Activated CD4-positive, alpha-beta T cell treated with anti-CD3 and anti-CD28 coated beads for 1 hour (primary cell): ENCODE results near the gene PREX1.

Source experiments
- DNase-seq: peaks from one replicate; pipeline ENCODE4 v3.0.0-alpha.2; 2020

PREX1 gene

DNA sequence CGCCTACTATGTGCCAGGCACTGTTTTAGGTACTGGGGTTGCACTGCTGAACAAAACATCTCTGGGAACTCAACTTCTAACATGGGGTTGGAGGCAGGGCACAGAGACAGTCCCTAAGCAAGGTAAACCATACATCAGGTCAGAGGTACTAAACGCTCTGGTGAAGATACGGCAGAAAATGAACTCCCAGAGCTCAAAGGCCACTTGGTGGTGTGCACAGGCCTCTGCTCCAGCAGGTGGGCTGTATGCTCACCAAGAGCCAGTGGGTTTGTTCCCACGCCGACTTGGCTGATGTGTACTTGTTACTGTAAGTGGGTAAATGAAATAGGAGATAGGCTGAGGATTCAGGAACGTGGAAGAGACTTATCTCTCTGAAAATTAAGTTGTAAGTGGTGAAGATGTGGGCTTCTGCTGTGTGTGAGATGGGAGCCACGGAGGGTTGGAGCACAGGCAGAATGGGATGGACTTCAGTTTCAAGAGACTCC, 133.4 kb downstream of the PREX1 start:
- no peak for DNase-seq

DNA sequence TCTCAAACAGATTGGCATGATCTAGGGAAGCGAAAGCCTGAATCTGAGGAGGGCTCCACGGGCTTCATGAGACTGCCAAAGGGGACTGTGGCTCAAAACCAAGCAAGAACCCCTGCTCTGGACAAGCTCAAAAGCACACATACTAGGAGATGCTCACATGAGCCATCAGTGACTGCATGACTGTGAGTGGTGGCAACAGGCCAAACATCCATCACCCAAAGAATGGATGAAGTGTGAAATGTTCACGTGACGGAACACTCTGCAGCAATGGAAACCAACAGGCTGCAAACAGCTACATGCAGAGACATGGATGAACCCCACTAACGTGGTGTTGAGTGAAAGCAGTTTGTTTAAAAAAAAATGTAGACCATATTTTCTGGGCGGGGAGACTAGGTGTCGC, 136.3 kb downstream of the PREX1 start:
- DNase-seq = no peak

DNA sequence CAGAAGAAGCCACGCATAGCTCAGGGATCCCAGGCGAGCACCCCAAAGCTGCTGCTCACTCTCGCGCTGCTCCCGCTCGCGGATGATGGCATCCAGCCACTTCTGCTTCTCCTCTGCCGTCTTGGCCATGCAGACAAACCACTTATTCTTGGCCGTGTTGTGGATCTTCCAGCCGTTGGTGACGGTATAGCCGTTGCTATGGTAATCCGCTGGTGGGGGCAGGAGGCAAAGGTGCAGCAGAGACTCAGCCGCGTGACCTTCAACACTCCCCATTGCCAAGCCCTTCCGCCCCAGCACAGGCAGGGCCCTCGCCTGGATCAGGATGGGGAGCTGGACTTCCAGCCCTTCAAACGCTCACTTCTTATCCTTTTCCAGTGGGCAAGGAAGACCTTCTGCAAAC, 136.9 kb downstream of the PREX1 start:
- DNase-seq = no peak

DNA sequence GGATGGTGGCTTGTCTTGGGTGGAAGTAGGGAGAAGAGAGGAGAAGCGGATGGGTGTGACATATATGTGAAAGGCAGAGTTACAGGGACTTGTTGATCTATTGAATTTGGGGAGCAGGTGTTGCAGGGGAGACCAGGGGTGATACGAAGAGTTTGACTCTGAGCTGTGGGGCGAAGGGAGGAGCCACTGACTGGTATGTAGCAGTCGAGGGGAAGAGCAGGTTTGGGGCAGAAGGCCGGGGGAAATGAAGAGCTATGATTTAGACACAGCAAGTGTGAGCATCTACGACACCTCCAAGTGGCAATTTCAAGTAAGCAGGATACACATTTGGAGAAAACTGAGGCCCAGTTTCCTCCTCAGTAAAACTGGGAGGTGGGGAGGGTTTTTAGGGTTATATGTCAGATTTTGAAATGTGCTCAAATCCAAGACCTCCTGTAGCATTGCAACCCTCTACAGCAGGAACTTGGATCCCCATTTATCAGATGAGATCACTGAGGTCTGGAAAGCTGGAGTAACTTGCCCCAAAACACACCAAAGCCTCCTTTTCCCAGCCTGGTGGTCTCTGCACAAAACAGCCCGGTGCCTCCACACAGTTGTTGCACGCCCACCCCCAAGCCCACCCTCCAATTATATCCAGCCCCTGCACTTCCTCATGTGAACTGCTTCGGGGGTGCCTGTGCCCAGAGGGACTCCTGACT, 137.8 kb downstream of the PREX1 start:
- no peak for DNase-seq

DNA sequence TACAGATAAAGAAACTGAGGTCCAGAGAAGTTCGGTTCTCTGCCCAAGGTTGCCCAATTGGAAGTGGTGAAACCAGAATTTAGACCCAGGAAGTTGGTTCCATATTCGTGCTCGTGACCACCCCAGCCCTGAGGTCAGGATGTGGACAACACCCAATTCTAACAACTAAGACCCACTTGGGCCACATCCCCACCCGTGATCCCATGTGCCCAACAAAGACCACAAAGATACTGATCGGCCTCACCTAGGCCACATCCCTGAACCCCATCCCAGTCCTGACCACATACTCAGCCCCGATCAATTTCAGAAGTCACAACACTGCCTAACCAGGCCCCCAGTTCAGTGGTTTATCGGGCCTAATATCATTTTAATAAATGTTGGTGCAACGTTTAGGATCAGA, 138.4 kb downstream of the PREX1 start:
- no peak for DNase-seq

DNA sequence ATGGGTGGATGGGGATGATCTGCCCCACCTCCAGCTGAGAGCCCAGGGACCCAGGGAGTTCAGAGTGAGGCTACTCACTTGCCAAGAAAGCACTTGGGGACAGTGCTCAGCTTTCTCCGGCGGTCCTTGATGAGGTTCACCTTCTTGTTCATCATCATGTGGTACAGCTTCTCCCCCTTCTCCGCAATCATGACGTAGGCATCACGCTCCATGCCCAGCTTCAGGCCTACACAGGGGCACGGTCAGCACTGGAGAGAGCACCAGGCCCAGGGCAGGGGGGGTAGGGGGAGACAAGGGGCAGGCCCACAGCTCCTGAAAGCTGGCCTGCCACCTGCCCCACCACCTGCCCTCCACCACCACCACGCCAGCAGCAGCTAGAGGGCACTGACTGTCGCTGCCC, 139.2 kb downstream of the PREX1 start:
- DNase-seq = no peak

DNA sequence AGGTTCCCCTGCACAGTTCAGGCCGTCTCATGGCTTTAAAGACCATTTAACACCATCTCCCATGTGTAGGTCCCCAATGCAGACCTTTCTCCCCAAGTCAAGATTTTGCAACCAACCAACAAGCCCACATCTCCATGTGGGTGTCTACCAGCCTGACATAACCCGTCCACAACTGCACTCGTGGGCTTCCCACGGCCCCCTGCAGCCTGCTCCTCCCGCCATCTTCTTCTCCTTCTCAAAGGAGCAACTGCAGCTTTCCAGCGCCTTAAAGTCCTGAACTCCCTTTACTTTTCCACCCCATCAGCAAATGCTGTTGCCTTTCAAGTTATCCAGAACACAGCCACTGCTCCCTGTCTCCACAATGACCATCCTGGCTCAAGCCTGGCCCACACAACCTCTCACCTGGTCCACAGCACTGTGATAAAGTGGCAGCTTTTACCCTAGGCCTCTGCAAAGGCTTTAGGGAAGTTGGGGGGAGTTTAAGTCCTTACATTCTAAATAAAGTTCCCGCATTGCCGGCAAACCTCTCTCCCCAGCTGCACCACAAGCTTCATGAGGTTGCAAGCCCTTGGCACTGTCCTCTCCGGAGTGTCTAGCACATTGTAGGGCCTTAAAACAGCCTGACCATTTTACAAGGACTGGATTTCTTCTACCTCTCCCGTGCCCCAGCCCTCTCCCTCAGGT, 140.5 kb downstream of the PREX1 start:
- DNase-seq = no peak

DNA sequence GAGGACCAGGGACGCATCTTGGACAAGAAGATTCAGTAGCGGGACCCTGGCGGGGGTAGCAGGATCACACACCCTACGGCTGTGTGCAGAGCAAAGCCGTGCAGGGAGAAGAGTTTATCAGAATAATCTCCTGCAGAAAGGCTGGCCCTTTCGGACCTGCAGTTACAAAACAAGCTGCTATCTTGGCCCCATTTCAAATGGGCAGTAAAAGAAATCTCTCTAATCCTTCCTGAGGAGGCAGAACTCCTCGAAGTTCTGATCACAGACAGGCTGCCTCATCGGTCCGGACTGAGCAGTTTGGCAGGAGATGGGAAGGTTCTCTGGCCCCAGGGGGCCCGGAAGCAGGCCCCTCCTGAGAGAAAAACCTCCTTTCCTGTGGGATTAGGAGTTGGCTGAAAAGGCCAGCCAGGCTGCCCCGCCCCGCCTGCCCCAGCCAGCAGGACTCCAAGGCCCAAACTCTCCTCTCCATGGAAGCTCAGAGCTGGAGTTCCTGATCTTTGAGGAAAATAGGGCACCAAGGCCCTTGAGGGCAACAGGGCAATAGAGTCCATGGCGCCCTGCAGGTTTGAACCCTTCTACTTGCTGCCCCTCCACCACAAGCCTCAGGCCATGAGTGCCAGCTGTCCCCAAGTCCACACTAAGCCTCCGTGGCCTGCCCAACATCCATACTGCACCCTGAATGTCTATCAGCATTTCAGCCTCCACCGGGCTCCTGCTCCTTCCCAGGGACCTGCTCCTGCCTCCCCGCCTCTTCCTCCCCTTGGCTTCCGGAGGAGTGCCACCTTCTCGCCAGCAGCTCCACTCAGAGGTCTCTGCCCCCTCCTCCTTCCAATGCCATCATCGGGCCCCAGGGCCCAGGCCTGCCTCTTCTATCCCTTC, 141.3 kb downstream of the PREX1 start:
- DNase-seq = no peak

DNA sequence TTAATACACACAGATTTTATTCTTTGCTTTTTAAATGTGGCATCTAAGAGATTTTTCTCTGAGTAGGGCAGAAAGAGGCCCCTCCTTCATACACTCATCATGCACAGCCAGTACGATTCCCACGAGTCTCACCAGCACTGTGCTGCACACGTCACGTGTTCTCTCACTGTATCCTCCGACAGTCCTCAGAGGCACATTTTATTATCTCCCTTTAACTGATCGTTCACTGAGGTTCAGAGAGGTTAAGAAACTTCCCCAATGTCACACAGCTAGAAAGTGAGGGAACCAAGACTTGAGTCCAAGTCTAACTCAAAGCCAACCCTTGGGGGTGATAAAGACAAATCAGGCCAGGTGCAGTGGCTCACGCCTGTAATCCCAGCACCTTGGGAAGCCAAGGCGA, 142.5 kb downstream of the PREX1 start:
- no peak for DNase-seq

DNA sequence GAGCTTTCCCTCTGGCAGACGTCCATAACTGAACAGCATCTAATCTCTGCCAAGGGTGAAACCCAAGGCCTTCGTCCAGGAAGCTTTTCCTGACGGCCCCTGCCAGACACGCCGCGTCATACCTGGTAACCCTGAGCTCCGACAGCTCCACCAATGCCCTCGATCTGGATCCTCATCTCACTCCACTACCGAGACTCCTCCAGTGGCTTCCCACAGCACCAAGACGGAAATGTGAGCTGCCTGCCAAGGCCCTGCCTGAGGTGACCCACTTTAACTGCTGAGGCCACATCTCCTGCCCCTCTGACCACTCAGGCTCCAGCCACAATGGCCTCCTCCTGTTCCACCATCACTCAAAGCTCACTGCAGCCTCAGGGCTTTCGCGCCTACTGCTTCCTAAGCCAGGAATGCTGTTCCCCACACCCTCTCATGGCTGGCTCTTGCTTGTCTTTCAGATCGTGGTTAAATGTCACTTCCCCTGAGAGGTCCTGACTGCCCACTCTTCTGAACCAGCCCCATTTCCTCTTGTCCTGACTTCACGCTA, 143.2 kb downstream of the PREX1 start:
- DNase-seq = no peak

DNA sequence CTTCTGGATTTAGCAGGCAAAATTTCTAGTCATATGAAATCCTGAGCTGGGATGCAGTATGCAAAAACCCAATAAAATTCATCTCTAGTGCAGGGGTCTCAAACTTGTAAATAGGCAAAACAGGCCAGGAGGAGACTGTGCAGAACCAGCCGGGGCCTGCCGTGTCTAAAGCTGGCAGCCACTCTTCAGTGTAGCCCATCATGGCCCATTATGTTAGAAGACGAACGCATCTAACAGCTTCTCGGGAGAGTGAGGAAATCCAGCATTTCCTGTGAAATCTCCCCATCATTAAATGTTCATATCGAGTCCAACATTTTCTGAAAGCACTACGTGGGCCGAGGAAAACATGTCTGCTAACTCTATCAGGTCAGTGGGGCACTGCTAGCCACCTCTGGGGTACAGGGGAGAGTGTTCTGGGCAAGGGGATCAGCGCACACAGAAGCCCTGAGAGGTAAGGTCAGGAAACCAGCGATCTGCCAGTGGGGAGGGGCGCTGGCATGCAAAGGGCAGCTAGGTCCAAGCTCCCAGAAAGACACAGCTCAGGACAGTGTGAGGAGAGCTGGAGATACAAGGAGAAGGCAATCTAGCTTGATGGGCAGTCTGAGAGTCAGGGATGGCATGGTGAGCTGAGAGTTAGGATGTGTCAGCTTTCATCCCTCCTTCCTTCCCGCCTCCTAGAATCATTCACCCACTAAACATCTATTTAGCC, 144.2 kb downstream of the PREX1 start:
- DNase-seq = no peak

DNA sequence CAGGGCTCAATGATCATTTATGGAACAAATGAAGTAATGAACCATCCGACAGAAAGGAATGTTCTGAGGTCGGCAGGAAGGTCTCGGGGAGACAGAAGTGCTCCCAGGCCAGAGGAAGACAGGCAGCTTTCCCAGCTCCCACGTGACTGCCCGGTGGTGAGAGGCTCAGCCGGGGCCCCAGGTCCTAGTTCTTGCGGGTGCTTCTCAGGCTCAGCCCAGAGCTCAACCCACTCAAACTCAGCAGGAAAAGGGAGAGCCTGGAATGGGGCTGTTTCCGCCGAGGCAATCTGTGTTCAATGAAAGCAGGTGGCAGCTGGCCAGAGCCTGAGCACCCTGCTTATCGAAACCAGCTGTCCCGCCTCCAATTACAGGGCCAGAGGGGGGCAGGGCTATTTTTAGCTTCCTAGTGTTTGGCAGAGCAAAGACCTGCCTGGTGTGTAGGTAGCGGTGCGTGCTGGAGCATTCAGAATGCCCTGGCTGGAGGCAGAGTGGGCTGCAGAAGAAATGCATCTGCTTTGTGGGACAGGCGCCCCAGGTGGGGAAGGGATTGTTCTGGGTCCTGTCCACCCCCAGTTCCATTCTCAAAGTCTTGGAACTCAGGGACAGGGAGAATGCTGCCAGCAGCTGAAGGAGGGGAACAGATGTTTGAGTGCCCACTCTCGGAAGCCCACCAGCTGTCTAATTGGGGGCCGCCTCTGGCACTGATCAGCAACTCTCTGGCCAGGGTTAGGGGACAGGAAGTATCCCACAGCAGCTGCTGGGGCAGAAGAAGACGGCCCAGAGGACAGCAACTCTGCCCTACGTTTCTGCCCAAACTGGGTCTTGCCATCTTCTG, 145.1 kb downstream of the PREX1 start:
- DNase-seq = no peak

DNA sequence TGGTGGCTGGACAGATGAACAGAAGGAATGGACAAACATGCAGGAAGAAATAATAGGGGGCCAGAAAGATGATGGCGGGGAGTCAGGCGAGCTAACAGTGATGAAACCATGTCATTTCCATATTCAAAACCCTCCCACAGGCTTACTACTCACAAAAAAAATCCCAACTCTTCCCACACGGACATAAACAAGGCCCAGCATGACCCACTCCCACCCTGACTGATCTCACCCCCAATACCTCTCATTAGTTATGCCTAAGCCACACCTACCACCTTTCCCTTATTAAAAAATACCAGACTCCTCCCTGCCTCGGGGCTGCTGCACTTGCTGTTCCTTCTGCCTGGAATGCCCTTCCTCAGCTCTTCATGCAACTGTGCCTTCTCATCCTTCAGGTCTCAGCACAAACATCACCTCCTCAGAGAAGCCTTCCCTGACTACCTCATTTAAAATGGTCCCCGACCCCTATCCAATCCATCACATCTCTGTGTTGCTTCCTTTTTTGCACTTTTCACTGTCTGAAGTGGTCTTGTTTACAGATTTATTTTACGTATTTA, 145.8 kb downstream of the PREX1 start:
- DNase-seq = no peak

DNA sequence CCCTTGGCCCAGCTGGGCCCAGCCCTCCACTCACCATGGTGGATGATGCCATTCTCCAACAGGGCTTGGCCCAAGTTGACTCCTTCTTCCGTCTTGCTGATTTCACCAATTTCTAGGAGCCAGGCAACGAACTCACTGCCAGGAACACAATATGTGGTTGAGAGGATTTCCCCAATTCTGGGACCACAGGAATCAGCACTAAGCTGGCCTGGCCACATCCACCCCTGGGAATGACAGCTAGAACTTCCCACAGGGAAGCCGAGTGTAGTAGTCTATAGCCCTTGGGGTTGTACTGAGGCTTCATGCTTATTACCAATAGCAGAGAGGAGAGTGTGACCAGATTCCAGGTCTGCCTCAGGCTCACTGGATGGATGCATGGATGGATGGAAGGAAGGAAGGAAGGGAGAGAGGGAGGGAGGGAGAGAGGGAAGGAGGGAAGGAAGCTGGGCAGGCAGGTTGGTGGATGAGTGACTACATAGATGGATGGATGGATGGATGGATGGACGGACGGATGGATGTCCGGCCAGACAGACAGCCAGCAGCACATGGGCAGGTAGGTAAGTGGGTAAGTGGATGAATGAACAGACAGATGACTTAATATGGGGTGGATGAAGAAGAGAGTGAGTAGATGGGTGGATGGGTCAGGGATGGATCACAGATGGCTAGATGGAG, 146.5 kb downstream of the PREX1 start:
- no peak for DNase-seq

DNA sequence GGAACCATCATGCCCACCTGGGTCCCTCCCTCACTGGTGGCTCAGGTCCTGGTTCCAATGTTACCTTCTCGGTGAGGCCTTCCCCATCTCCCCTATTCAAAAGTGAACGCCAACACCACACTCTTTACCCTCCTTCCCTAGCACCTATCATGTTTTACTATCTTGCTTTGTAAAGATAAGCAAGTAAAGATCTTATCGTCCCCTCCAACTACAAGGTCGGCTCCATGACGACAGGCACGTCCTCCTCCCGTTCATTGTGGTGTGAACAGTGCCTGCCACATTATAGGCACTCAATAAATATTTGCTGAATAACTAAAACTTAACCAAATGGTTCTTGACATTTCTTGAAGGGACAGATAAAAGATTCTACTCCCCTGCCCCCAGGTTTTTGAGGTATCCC, 147.1 kb downstream of the PREX1 start:
- no peak for DNase-seq

DNA sequence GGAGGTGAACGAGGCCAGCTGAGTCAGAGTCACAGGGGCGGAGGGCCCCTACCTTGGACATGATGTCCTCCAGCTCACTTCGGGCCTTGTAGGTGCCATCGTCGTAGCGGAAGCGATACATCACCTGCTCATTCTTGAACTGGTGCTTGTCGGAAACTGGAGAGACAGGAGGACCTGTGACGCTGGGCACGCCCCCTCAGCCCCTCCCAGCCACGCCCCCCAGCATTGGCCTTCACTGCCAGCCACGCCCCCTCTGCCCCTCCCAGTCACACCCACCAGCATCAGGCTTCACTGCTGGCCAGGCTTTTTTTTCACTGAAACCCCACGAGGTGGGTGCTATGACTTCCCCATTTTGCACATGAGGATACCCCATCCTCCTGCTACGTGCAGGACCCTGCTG, 148.2 kb downstream of the PREX1 start:
- no peak for DNase-seq

DNA sequence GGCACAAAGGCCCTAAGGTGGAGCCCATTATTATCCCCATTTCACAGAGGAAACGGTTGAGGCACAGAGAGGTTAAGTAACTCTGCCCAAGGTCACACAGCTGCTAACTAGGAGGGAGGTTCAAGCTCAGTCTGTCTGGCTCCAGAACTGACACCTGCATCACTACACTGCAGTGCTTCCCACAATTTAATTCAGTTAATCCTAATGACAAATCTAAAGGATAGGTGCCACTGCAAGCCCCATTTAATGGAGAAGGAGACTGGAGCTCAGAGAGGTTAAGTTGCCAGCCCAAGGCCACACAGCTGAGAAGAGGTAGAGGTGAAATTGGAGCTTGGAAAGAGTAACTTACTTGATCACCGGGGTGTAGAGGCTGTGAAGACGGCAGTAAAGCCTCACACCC, 148.8 kb downstream of the PREX1 start:
- no peak for DNase-seq

DNA sequence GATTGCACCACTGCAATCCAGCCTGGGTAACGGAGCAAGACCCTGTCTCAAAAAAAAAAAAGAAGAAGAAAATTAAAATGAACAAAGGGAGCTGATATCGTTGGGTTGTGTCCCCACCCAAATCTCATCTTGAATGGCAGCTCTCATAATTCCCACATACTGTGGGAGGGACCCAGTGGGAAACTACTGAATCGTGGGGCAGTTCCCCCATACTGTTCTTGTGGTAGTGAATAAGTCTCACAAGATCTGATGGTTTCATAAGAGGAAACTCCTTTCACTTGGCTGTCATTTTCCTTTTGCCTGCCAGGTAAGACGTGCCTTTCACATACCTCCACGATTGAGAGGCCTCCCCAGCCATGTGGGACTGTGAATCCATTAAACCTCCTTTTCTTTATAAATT, 149.4 kb downstream of the PREX1 start:
- no peak for DNase-seq

DNA sequence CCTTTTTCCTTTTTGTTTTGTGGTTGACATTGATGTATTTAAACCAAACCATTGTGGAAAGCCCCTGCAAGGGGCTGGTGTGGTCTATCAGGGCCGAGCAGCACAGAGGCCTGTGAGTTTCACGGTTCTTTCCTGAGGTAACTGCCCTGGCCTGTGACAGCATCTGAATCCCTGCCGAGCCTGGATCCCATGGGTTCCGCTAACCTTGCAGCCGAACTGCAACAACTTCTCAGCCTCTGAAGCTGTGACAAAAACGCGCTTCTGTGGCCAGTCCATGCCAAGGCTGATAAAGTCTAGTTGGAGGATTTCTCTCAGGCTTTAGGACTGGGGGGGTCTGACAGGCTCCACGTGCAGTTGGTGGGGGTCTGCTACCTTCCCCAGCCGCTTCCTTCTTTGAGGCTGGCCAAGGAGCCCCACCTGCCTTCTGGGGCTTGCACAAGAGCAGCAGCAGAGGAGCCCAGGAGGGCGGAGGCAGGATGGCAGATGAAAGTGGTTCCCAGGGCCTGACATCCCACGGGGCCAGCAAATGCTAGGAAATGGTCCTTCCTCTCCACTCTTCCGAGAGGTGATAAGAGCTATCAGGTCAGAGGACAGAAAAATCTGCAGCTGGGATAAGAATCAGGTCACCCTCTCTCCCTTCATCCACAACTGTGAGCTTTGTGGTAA, 150.9 kb downstream of the PREX1 start:
- DNase-seq = no peak

DNA sequence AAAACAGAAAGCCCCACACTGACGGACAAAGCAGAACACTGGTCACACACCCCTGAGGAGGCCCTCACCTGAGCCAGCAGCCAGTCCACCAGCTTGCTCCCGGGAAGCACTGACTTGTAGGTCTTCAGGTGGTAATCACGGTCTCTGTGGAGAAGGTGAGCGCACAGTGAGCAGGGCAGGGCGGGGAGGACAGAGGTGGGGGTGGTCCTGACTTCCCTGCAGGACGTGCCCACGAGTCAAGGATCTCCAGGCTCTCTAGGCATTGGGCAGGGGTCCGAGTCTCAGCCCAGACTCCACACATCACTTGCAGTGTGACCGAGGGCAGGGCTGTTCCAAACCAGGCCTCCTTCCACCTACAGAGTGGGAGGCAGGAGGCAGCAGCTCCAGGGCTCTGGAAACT, 151.7 kb downstream of the PREX1 start:
- DNase-seq = no peak
